Lung (tissue), 12 donors: ENCODE results near the gene TRABD2B. TPM values are rescaled to one million over a fixed set of nuclear protein-coding genes. Genes with fewer than 3 reads are reported as not detected.

Experiments
- ATAC-seq: fragments of 200-7000 bp; cut with Tn5 transposase; one replicate; pipeline ENCODE4 v1.9.1; 2020; ENCODE audit warnings: moderate number of reproducible peaks; ENCODE audit not compliant: insufficient read depth, low FRiP score
- DNase-seq, 3 donors: peaks; one replicate each; pipeline ENCODE4 v3.0.0-alpha.2; 2013 to 2017
- H3K27ac ChIP-seq, 2 donors: one replicate each; pipeline ENCODE4 v1.5.1; 2013; ENCODE audit warnings: mild to moderate bottlenecking in 2 of 2, moderate library complexity in 2 of 2, control low read depth in 1 of 2, inconsistent platforms in 1 of 2, low read depth in 1 of 2, low read length in 1 of 2
- H3K27me3 ChIP-seq, 3 donors: one replicate each; pipeline ENCODE4 v1.5.1; 2013; ENCODE audit warnings: low read length in 2 of 3; ENCODE audit not compliant: control insufficient read depth in 3 of 3, insufficient read depth in 3 of 3
- H3K36me3 ChIP-seq, 4 donors: one replicate each; pipeline ENCODE4 v1.5.1; 2013; ENCODE audit warnings: low read length in 4 of 4, mild to moderate bottlenecking in 1 of 4, moderate library complexity in 1 of 4; ENCODE audit not compliant: control insufficient read depth in 4 of 4, insufficient read depth in 4 of 4
- H3K4me1 ChIP-seq, 5 donors: one replicate each; pipeline ENCODE4 v1.5.1; 2013; ENCODE audit warnings: low read length in 5 of 5, mild to moderate bottlenecking in 2 of 5, moderate library complexity in 1 of 5; ENCODE audit not compliant: control insufficient read depth in 5 of 5, insufficient read depth in 5 of 5
- H3K4me3 ChIP-seq: one replicate; pipeline ENCODE4 v1.5.1; 2013; ENCODE audit warnings: mild to moderate bottlenecking, control low read depth, moderate library complexity
- H3K9ac ChIP-seq, 2 donors: one replicate each; pipeline ENCODE4 v1.5.1; 2013; ENCODE audit warnings: low read length in 2 of 2, control low read depth in 1 of 2; ENCODE audit not compliant: insufficient read depth in 1 of 2
- H3K9me3 ChIP-seq, 4 donors: one replicate each; pipeline ENCODE4 v1.5.1; 2013; ENCODE audit warnings: low read length in 3 of 4, mild to moderate bottlenecking in 1 of 4, moderate library complexity in 1 of 4; ENCODE audit not compliant: control insufficient read depth in 4 of 4, insufficient read depth in 3 of 4
- WGBS, 2 donors: extraction: QIAGEN DNeasy Blood & Tissue Kit; methylation state at CpG; one replicate each; pipeline ENCODE4 v1.1.7; 2013; 5-methylcytosine and 5-hydroxymethylcytosine counted together
- polyA plus RNA-seq, 2 donors: library from polyadenylated mRNA; stranded (reverse); fragments of 200-250 nt; gene quantifications; one replicate each; pipeline ENCODE4 v1.2.1, GENCODE V29; 2013
- total RNA-seq, 2 donors: library from RNA; depleted of rRNA in 1 of 2; stranded (reverse); fragments of >200 nt in 1 of 2; gene quantifications; one replicate each; pipeline ENCODE4 v1.2.1, GENCODE V29; 2014 to 2021
- TF ChIP-seq, protein P1 (sequence below): IDR thresholded peaks from 2 replicates; pipeline ENCODE4 v1.5.1; 2012; ENCODE audit warnings: mild to moderate bottlenecking; ENCODE audit errors: control extremely low read depth, extremely low read depth
- donor health status: control.
- donor health status: control.
- donor health status: Bipolar disorder and iron deficiency.
- donor health status: healthy.
- donor health status: DM: yes; HTN: yes; CAD: no.

Gene TRABD2B
- total and polyA plus RNA-seq, 4 donors: 0.37 to 1.9 (median 0.64) TPM

DNA sequence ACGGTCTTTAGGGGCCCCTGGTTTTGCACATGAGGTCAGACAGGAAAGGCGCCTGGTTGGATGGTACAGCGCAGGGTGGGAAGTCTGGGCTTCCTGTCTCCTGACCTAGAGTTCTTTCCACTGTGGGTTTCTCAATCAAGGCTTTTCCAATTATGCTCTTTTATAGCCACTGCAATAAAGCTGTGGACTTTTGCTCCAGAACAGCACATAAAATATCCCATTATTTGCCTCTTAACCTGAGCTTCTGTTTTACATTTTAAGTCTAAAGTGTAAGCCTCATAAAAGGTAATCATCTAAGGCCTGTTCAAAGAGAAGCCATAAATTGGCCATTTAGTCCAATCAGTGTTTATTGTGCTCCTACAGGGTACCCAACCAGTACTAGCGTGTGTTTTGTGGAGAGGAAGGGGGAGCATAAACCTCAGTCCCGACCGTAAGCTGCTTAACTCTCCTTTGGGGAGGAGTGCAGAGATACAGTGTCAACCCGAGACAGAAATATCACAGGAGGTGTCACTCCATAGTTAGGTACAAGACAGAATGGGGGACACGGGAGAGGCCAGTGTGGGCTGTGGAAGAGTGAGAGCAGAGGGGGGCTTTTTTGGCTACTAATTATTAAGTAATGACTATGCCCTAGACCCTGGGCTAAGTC, 270.0 kb downstream of the TRABD2B start:
- no peak for ATAC-seq
- TF ChIP-seq, protein P1, sequence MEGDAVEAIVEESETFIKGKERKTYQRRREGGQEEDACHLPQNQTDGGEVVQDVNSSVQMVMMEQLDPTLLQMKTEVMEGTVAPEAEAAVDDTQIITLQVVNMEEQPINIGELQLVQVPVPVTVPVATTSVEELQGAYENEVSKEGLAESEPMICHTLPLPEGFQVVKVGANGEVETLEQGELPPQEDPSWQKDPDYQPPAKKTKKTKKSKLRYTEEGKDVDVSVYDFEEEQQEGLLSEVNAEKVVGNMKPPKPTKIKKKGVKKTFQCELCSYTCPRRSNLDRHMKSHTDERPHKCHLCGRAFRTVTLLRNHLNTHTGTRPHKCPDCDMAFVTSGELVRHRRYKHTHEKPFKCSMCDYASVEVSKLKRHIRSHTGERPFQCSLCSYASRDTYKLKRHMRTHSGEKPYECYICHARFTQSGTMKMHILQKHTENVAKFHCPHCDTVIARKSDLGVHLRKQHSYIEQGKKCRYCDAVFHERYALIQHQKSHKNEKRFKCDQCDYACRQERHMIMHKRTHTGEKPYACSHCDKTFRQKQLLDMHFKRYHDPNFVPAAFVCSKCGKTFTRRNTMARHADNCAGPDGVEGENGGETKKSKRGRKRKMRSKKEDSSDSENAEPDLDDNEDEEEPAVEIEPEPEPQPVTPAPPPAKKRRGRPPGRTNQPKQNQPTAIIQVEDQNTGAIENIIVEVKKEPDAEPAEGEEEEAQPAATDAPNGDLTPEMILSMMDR: no peak

DNA sequence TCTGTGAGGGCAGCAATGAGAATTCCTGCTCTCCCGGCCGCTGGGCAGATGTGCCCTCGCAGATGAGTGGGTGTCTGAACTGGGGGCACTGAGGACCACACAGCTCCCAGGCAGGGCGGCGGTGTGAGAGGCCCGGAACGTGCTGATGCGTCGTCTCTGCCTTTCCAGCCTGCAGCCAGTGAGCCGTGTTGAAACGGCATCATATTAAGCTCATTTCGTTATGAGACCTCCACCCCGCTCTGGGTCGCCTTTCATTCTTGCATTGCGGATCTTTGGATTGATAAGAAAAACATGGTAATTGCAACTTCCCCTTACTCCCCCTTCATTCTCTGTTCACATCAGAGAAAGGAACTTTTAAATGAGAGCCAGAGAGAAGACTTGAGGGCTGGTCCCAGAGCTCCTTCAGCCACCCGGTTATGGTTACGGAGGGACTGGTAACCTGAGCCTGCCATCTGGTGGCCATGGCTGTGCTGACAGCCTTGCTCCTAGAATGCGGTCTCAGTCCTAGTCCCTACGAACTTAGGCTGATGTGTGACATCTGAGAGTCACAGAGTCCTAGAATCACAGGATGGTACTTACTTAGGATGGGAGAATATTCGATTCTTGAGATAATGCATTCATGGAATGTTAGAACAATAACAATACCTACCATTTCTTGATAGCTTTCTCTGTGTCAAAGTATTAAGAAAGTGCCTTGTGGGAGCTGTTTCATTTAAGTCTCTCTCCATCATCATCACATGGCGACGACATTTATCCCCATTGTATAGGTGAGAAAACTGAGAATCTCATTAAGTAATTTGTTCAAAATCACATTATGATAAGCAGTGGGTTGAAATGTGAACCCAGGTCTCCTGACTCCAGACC, 271.0 kb downstream of the TRABD2B start:
- ATAC-seq (peak; percentile 79), DNase-seq (peak; percentile 82 to 86 (median 84))
- H3K4me1 ChIP-seq: peaks cover 0 to 14% (median 2%) of the 10 kb centered on the region in 5 donors
- WGBS, 2 donors: 11 to 13% methylated on average over 22 of the region's 22 CpGs
- H3K4me3 ChIP-seq: no peak overlapping the region
- TF ChIP-seq, protein P1: peak; percentile 66
- no peak overlapping the region for H3K27ac ChIP-seq
- H3K9me3 ChIP-seq: no peaks in the 10 kb centered on the region
- H3K36me3 ChIP-seq: no peaks in the 10 kb centered on the region
- peak overlapping the region in 1 of 2 donors; percentile 14 for H3K9ac ChIP-seq
- peaks cover 7 to 30% (median 24%) of the 10 kb centered on the region in 3 donors for H3K27me3 ChIP-seq

More for the DNA sequence above, 270.0 kb downstream of the TRABD2B start:
- 81 to 83% methylated on average over 8 of the region's 8 CpGs for WGBS, 2 donors
- DNase-seq: no peak
- H3K9ac ChIP-seq: no peak overlapping the region
- no peak overlapping the region for H3K4me3 ChIP-seq
- no peaks in the 10 kb centered on the region for H3K9me3 ChIP-seq
- no peaks in the 10 kb centered on the region for H3K36me3 ChIP-seq
- peaks cover 5 to 30% (median 21%) of the 10 kb centered on the region in 3 donors for H3K27me3 ChIP-seq
- no peak overlapping the region for H3K27ac ChIP-seq
- peaks cover 0 to 14% (median 2%) of the 10 kb centered on the region in 5 donors for H3K4me1 ChIP-seq

DNA sequence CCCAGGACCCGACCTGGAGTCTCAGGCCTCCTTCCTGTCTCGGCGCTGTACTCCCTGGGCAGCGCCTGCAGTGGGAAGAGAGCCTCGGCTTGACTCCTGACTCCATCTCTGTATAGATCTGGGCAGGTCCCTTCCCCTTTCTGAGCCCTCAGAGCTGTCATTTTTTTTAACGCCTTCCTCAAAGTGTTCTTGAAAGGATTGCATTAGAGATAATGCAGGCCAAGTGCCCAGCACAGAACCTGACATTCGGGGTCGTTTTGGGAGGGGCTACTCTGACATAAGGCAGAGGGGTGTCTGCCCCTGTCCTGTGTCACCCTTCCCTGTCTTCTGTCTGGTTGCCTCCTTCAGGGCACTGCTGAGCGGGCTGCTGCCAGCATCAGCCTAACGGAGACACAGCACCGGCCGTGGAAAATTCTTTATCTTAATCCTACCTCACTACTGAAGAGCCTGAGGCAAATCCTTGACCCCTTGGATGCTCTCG, 271.6 kb downstream of the TRABD2B start:
- DNase-seq: no peak
- Histone ChIP-seq H3K27me3 (peaks cover 7 to 27% (median 24%) of the 10 kb centered on the region in 3 donors), H3K4me1 (peaks cover 0 to 14% (median 2%) of the 10 kb centered on the region in 5 donors), H3K9me3 (no peaks in the 10 kb centered on the region), H3K27ac (no peak overlapping the region), H3K4me3 (no peak overlapping the region), H3K9ac (no peak overlapping the region), H3K36me3 (no peaks in the 10 kb centered on the region)
- TF ChIP-seq, protein P1: no peak
- no peak for ATAC-seq
- 9 to 11% methylated on average over 11 to 13 of the region's 13 CpGs for WGBS, 2 donors
